Suprapubic skin (tissue), 4 donors: Measurements from ENCODE around the gene PCDHAC2.

ENCODE experiments used
- EP300 ChIP-seq: sonication (generic); formaldehyde crosslinking; IDR thresholded peaks from one replicate; pipeline ENCODE4 v1.6.1; 2017; ENCODE audit warnings: antibody characterized with exemption
- POLR2A ChIP-seq, 2 donors: fragments of 450-650 bp; IDR thresholded peaks; one replicate each; pipeline ENCODE4 v1.6.1; 2017; ENCODE audit warnings: antibody characterized with exemption in 2 of 2, mild to moderate bottlenecking in 2 of 2, moderate library complexity in 2 of 2
- POLR2AphosphoS5 ChIP-seq, 3 donors: sonication (generic); formaldehyde crosslinking; IDR thresholded peaks; one replicate each; pipeline ENCODE4 v1.6.1; 2017; ENCODE audit warnings: antibody characterized with exemption in 3 of 3
- TF ChIP-seq, protein P1 (sequence below), 2 donors: fragments of 200-600 bp in 1 of 2; fragments of 450-650 bp in 1 of 2; sonication (generic) in 1 of 2; IDR thresholded peaks; one replicate each; pipeline ENCODE4 v1.5.1; 2016 to 2019; ENCODE audit warnings: antibody characterized with exemption in 2 of 2, mild to moderate bottlenecking in 1 of 2, moderate library complexity in 1 of 2

DNA sequence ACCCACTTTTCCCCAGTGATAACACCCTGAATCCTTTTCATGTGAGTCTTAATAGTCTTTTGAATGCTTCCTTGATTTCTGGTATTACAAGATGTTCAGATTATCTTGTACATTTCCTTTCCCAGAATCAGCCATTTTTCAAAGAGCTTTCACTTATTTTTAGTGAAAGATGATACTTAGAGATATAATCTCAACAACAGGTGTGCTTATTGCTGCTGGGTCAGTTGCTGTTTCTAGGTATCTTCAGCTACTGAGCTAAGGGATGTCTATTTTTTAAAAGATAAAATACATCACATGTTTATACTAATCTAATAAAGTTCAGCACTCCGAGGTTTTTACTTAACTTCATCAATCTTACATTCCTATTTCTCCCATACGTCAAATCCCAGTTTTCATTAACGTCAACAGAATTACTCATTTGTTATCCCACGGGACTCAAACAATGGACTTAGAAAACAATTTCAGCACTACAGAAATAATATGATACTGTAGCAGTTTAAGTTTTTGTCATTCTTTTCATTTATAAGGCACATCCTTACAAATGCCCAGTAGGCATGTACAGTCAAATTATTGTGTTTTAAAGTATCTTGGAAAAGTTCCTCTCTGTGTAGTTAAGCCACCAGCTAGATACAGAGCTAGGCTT lies 31.2 kb upstream of the PCDHAC2 start:
- TF ChIP-seq, protein P1, sequence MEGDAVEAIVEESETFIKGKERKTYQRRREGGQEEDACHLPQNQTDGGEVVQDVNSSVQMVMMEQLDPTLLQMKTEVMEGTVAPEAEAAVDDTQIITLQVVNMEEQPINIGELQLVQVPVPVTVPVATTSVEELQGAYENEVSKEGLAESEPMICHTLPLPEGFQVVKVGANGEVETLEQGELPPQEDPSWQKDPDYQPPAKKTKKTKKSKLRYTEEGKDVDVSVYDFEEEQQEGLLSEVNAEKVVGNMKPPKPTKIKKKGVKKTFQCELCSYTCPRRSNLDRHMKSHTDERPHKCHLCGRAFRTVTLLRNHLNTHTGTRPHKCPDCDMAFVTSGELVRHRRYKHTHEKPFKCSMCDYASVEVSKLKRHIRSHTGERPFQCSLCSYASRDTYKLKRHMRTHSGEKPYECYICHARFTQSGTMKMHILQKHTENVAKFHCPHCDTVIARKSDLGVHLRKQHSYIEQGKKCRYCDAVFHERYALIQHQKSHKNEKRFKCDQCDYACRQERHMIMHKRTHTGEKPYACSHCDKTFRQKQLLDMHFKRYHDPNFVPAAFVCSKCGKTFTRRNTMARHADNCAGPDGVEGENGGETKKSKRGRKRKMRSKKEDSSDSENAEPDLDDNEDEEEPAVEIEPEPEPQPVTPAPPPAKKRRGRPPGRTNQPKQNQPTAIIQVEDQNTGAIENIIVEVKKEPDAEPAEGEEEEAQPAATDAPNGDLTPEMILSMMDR (IDR thresholded peaks at IDR 0.05): no peak
- TF ChIP-seq POLR2A (IDR thresholded peaks at IDR 0.05): no peak
- TF ChIP-seq POLR2AphosphoS5 (IDR thresholded peaks at IDR 0.05): no peak
- no peak for TF ChIP-seq EP300
